Loucy (cell line): ENCODE results near the gene FRRS1L.
A peak's percentile ranks its signal among the peaks of the same experiment; 100 is the strongest.

Source experiments
- H2AFZ ChIP-seq: fragments of 200-600 bp; sonication (generic); 2 replicates; pipeline ENCODE4 v1.6.0; 2016; ENCODE audit warnings: antibody characterized with exemption, mild to moderate bottlenecking, low read length, moderate library complexity
- H3F3A ChIP-seq: fragments of 200-600 bp; 2 replicates; pipeline ENCODE4 v1.6.0; 2016; ENCODE audit warnings: antibody characterized with exemption, low read depth, mild to moderate bottlenecking
- H3K27me3 ChIP-seq: fragments of 200-600 bp; sonication (generic); 2 replicates; pipeline ENCODE4 v1.6.1; 2014; ENCODE audit warnings: low read length, mild to moderate bottlenecking; ENCODE audit not compliant: insufficient read depth, poor library complexity, severe bottlenecking
- H3K36me3 ChIP-seq: fragments of 200-600 bp; sonication (generic); 2 replicates; pipeline ENCODE4 v1.6.1; 2016; ENCODE audit warnings: low read length; ENCODE audit not compliant: insufficient read depth
- H3K4me1 ChIP-seq: fragments of 200-600 bp; sonication (generic); 2 replicates; pipeline ENCODE4 v1.5.1; 2014; ENCODE audit warnings: low read length, mild to moderate bottlenecking; ENCODE audit not compliant: insufficient read depth, poor library complexity, severe bottlenecking
- H3K4me2 ChIP-seq: fragments of 200-600 bp; sonication (generic); 2 replicates; pipeline ENCODE4 v1.6.0; 2014; ENCODE audit warnings: antibody characterized with exemption, low read length, low read depth, mild to moderate bottlenecking; ENCODE audit not compliant: poor library complexity, severe bottlenecking
- H3K4me3 ChIP-seq: fragments of 200-600 bp; sonication (generic); 2 replicates; pipeline ENCODE4 v1.5.1; 2014; ENCODE audit warnings: low read length, mild to moderate bottlenecking, mixed read lengths; ENCODE audit not compliant: poor library complexity, severe bottlenecking
- H3K79me2 ChIP-seq: fragments of 200-600 bp; sonication (generic); 2 replicates; pipeline ENCODE4 v1.6.1; 2014; ENCODE audit warnings: low read length; ENCODE audit not compliant: insufficient read depth
- H3K9ac ChIP-seq: fragments of 200-600 bp; sonication (generic); 2 replicates; pipeline ENCODE4 v1.6.0; 2014; ENCODE audit warnings: mild to moderate bottlenecking, low read depth, low read length, moderate library complexity; ENCODE audit not compliant: poor library complexity, severe bottlenecking
- H3K9me2 ChIP-seq: fragments of 200-600 bp; sonication (generic); replicated peaks from 2 replicates; pipeline ENCODE4 v1.6.1; 2016; ENCODE audit warnings: low read depth, low read length, mixed read lengths
- H3K9me3 ChIP-seq: fragments of 200-600 bp; sonication (generic); 2 replicates; pipeline ENCODE4 v1.6.1; 2014; ENCODE audit warnings: mild to moderate bottlenecking, antibody characterized with exemption, low read length, low read depth; ENCODE audit not compliant: insufficient read depth
- H4K20me1 ChIP-seq: fragments of 200-600 bp; sonication (generic); 2 replicates; pipeline ENCODE4 v1.6.0; 2014; ENCODE audit warnings: antibody characterized with exemption, low read length, mild to moderate bottlenecking; ENCODE audit not compliant: insufficient read depth, poor library complexity, severe bottlenecking
- CTCF ChIP-seq: fragments of 200-600 bp; sonication (generic); conservative IDR thresholded peaks from 2 replicates; pipeline ENCODE4 v1.5.1; 2014; ENCODE audit warnings: mild to moderate bottlenecking, antibody characterized with exemption, low read length
- EZH2phosphoT487 ChIP-seq: fragments of 200-600 bp; IDR thresholded peaks from 2 replicates; pipeline ENCODE4 v1.6.1; 2018; ENCODE audit warnings: antibody characterized with exemption, mild to moderate bottlenecking, moderate library complexity, borderline replicate concordance

Gene FRRS1L

GRCh38 chr9:109108318-109108717 lies 58.7 kb downstream of the FRRS1L start:
- H3K79me2 ChIP-seq = peaks cover 97% of the 10 kb centered on the region
- no peaks in the 10 kb centered on the region for H3F3A ChIP-seq
- H3K27me3 ChIP-seq = no peaks in the 10 kb centered on the region
- H3K36me3 ChIP-seq = peaks cover 22% of the 10 kb centered on the region
- peak overlapping the region; percentile 23 for H3K4me3 ChIP-seq
- H3K9ac ChIP-seq = no peak overlapping the region
- H3K4me2 ChIP-seq = peak overlapping the region; percentile 87
- no peak overlapping the region for H2AFZ ChIP-seq
- H4K20me1 ChIP-seq = peaks cover 60% of the 10 kb centered on the region
- TF ChIP-seq CTCF = no peak
- TF ChIP-seq EZH2phosphoT487 = no peak
- peaks cover 47% of the 10 kb centered on the region for H3K4me1 ChIP-seq
- H3K9me3 ChIP-seq = peaks cover 5% of the 10 kb centered on the region; the same call in 1 of the 2 replicates
- no peaks in the 10 kb centered on the region for H3K9me2 ChIP-seq

- peaks cover 97% of the 10 kb centered on the region for H3K79me2 ChIP-seq
- TF ChIP-seq EZH2phosphoT487 = no peak
- no peak for TF ChIP-seq CTCF
- peak overlapping the region; percentile 23 for H3K4me3 ChIP-seq
- peaks cover 44% of the 10 kb centered on the region for H3K4me1 ChIP-seq
- peaks cover 55% of the 10 kb centered on the region for H4K20me1 ChIP-seq
- H3K4me2 ChIP-seq = peak overlapping the region; percentile 87
- H3K9me2 ChIP-seq = no peaks in the 10 kb centered on the region
- H3K36me3 ChIP-seq = peaks cover 29% of the 10 kb centered on the region
- no peak overlapping the region for H2AFZ ChIP-seq
- H3K9ac ChIP-seq = no peak overlapping the region
- H3K27me3 ChIP-seq = no peaks in the 10 kb centered on the region
- H3F3A ChIP-seq = peaks cover under 1% of the 10 kb centered on the region; the same call in 1 of the 2 replicates
- H3K9me3 ChIP-seq = peaks cover 9% of the 10 kb centered on the region; the same call in 1 of the 2 replicates
Observed at GRCh38 chr9:109107402-109108240, 59.4 kb downstream of the FRRS1L start.

DNA sequence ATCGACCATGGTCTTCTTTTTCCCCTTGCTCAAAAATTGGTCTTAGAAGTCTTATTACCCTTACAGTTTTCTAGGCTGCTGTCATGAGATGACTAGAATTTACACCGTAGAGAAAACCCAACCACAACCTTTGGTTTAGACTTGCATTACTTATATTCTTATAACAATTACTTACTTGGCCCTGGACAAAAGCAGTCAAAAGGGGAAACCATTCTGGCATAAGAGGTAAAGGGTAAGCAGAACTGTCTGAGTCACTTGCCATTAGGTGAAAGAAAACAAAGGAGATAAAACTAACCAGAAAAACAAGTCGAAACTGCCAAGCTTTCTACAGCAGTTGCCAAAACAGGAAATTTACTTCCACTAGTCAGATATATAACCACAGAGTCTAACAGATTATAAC lies 65.2 kb downstream of the FRRS1L start:
- TF ChIP-seq CTCF = no peak
- TF ChIP-seq EZH2phosphoT487 = no peak
- peaks cover 92% of the 10 kb centered on the region for H3K79me2 ChIP-seq
- no peak overlapping the region for H2AFZ ChIP-seq
- H3K4me2 ChIP-seq = peak overlapping the region; percentile 80
- peaks cover 3% of the 10 kb centered on the region; the same call in 1 of the 2 replicates for H3F3A ChIP-seq
- H3K9me2 ChIP-seq = no peaks in the 10 kb centered on the region
- H3K4me1 ChIP-seq = peaks cover 30% of the 10 kb centered on the region
- H3K4me3 ChIP-seq = peak overlapping the region; percentile 58
- H3K9ac ChIP-seq = peak overlapping the region; percentile 60
- H4K20me1 ChIP-seq = peaks cover 42% of the 10 kb centered on the region
- peaks cover 54% of the 10 kb centered on the region for H3K36me3 ChIP-seq
- no peaks in the 10 kb centered on the region for H3K27me3 ChIP-seq
- peaks cover 9% of the 10 kb centered on the region; the same call in 1 of the 2 replicates for H3K9me3 ChIP-seq
